ENCODE data around the gene KCNJ5.

The KCNJ5 gene

GRCh38 chr11:128933481-128934178 lies 42.5 kb downstream of the KCNJ5 start:
- DNase-seq (ENCODE audit: low read depth in 2 of 2): no peak

- DNase-seq (ENCODE audit: low read depth in 2 of 2): no peak
These were observed 43.2 kb downstream of the KCNJ5 start for GRCh38 chr11:128934351-128934750.

GRCh38 chr11:128934926-128935325 lies 43.8 kb downstream of the KCNJ5 start:
- no peak for DNase-seq (ENCODE audit: low read depth in 2 of 2)

GRCh38 chr11:128936606-128937251 lies 45.6 kb downstream of the KCNJ5 start:
- DNase-seq (ENCODE audit: low read depth in 2 of 2): no peak

- DNase-seq (ENCODE audit: low read depth in 2 of 2): no peak
These were observed 46.3 kb downstream of the KCNJ5 start for GRCh38 chr11:128937480-128937879.

- DNase-seq (ENCODE audit: low read depth in 2 of 2): no peak
These were observed 47.2 kb downstream of the KCNJ5 start for GRCh38 chr11:128938156-128938885.

- no peak for DNase-seq (ENCODE audit: low read depth in 2 of 2)
These were observed 48.4 kb downstream of the KCNJ5 start for GRCh38 chr11:128939591-128939990.

- DNase-seq (ENCODE audit: low read depth in 2 of 2): no peak
These were observed 49.0 kb downstream of the KCNJ5 start for GRCh38 chr11:128940156-128940555.

- no peak for DNase-seq (ENCODE audit: low read depth in 2 of 2)
These were observed 49.4 kb downstream of the KCNJ5 start for GRCh38 chr11:128940603-128941002.

- DNase-seq (ENCODE audit: low read depth in 2 of 2): no peak
These were observed 50.0 kb downstream of the KCNJ5 start for GRCh38 chr11:128941110-128941509.

- DNase-seq (ENCODE audit: low read depth in 2 of 2): no peak
These were observed 50.6 kb downstream of the KCNJ5 start for GRCh38 chr11:128941573-128942271.

GRCh38 chr11:128942272-128942612 lies 51.1 kb downstream of the KCNJ5 start:
- no peak for DNase-seq (ENCODE audit: low read depth in 2 of 2)

- no peak for DNase-seq (ENCODE audit: low read depth in 2 of 2)
These were observed 51.8 kb downstream of the KCNJ5 start, which contains the start of gene TP53AIP1 for GRCh38 chr11:128942817-128943427. Gene TP53AIP1 (minus strand): TSS chr11:128942871. CDS start chr11:128937818, 5,053 bp downstream.

GRCh38 chr11:128943428-128943976 lies 52.3 kb downstream of the KCNJ5 start:
- DNase-seq (ENCODE audit: low read depth in 2 of 2): no peak

GRCh38 chr11:128946648-128947047 lies 55.5 kb downstream of the KCNJ5 start:
- no peak for DNase-seq (ENCODE audit: low read depth in 2 of 2)

- no peak for DNase-seq (ENCODE audit: low read depth in 2 of 2)
These were observed 56.6 kb downstream of the KCNJ5 start for GRCh38 chr11:128947773-128948172.

GRCh38 chr11:128948583-128948982 lies 57.4 kb downstream of the KCNJ5 start:
- no peak for DNase-seq (ENCODE audit: low read depth in 2 of 2)

- DNase-seq (ENCODE audit: low read depth in 2 of 2): no peak
These were observed 58.8 kb downstream of the KCNJ5 start for GRCh38 chr11:128949791-128950454.

- DNase-seq (ENCODE audit: low read depth in 2 of 2): no peak
These were observed 62.0 kb downstream of the KCNJ5 start for GRCh38 chr11:128953151-128953550.

- no peak for DNase-seq (ENCODE audit: low read depth in 2 of 2)
These were observed 64.5 kb downstream of the KCNJ5 start for GRCh38 chr11:128955636-128956035.

Data from stimulated activated CD4-positive, alpha-beta T cell treated with anti-CD3 and anti-CD28 coated beads, Interleukin-4, amount 100 ng/mL, for 48 hours (primary cell).